Epidermal melanocyte (primary cell): ENCODE measurements around the gene HMGXB4.
A peak's percentile ranks its signal among the peaks of the same experiment; 100 is the strongest.
"Not testable (repeated sequence)": the region's sequence is repeated elsewhere in the genome, so short reads cannot be mapped to it uniquely, and the experiment has no call there.

ENCODE experiments used
- DNase-seq: peaks from one replicate; pipeline ENCODE4 v3.0.0; 2011; ENCODE audit warnings: low spot score; ENCODE audit not compliant: insufficient read length

HMGXB4 gene

GRCh38 chr22:35257321-35258190 is at the start of gene HMGXB4:
Gene HMGXB4, plus strand, starts transcription at chr22:35257493. Its CDS starts 4,898 bp downstream, at chr22:35262391.
- peak; percentile 91 for DNase-seq

GRCh38 chr22:35208003-35208402 is 49.3 kb upstream of the HMGXB4 start:
- DNase-seq: no peak

- DNase-seq: no peak
Observed at GRCh38 chr22:35209203-35209602, 48.1 kb upstream of the HMGXB4 start.

- DNase-seq: no peak
Observed at GRCh38 chr22:35212009-35212408, 45.3 kb upstream of the HMGXB4 start.

GRCh38 chr22:35212996-35213395 is 44.3 kb upstream of the HMGXB4 start:
- DNase-seq: no peak

GRCh38 chr22:35214968-35215367 is 42.3 kb upstream of the HMGXB4 start:
- no peak for DNase-seq

GRCh38 chr22:35215993-35216392 is 41.3 kb upstream of the HMGXB4 start:
- no peak for DNase-seq

GRCh38 chr22:35217527-35217926 is 39.8 kb upstream of the HMGXB4 start:
- no peak for DNase-seq

GRCh38 chr22:35218079-35218478 is 39.2 kb upstream of the HMGXB4 start:
- no peak for DNase-seq

- no peak for DNase-seq
Observed at GRCh38 chr22:35219012-35219411, 38.3 kb upstream of the HMGXB4 start.

- DNase-seq: no peak
Observed at GRCh38 chr22:35220221-35220620, 37.1 kb upstream of the HMGXB4 start.

GRCh38 chr22:35225010-35225409 is 32.3 kb upstream of the HMGXB4 start:
- no peak for DNase-seq

- no peak for DNase-seq
Observed at GRCh38 chr22:35226958-35227647, 30.2 kb upstream of the HMGXB4 start.

- no peak for DNase-seq
Observed at GRCh38 chr22:35229865-35230264, 27.4 kb upstream of the HMGXB4 start.

GRCh38 chr22:35230417-35230816 is 26.9 kb upstream of the HMGXB4 start:
- no peak for DNase-seq

- DNase-seq: no peak
Observed at GRCh38 chr22:35230839-35231584, 26.3 kb upstream of the HMGXB4 start.

- no peak for DNase-seq
Observed at GRCh38 chr22:35231585-35232084, 25.7 kb upstream of the HMGXB4 start.

GRCh38 chr22:35238749-35239148 is 18.5 kb upstream of the HMGXB4 start:
- not testable (repeated sequence) for DNase-seq

GRCh38 chr22:35244507-35244906 is 12.8 kb upstream of the HMGXB4 start:
- DNase-seq: not testable (repeated sequence)

- DNase-seq: no peak
Observed at GRCh38 chr22:35250156-35250555, 7.1 kb upstream of the HMGXB4 start.

- no peak for DNase-seq
Observed at GRCh38 chr22:35253946-35254345, 3.3 kb upstream of the HMGXB4 start.

- DNase-seq: no peak
Observed at GRCh38 chr22:35257002-35257320, 332 bp upstream of the HMGXB4 start.
